Duodenal mucosa (tissue), 2 donors: ENCODE measurements around the gene SCD5.
"Not testable (repeated sequence)": the region's sequence is repeated elsewhere in the genome, so short reads cannot be mapped to it uniquely, and the experiment has no call there.

Experiments used
- H3K27ac ChIP-seq: one replicate; pipeline ENCODE4 v1.7.0; 2013; ENCODE audit warnings: low read depth, low read length
- H3K27me3 ChIP-seq, 2 donors: one replicate each; pipeline ENCODE4 v1.7.0; 2013; ENCODE audit warnings: low read length in 2 of 2, control low read depth in 1 of 2; ENCODE audit not compliant: insufficient read depth in 2 of 2, control insufficient read depth in 1 of 2
- H3K36me3 ChIP-seq, 2 donors: one replicate each; pipeline ENCODE4 v1.7.0; 2013; ENCODE audit warnings: low read length in 2 of 2, control low read depth in 1 of 2; ENCODE audit not compliant: insufficient read depth in 2 of 2, control insufficient read depth in 1 of 2
- H3K4me1 ChIP-seq, 2 donors: one replicate each; pipeline ENCODE4 v1.7.0; 2013; ENCODE audit warnings: low read length in 2 of 2, control low read depth in 1 of 2; ENCODE audit not compliant: insufficient read depth in 2 of 2, control insufficient read depth in 1 of 2
- H3K4me3 ChIP-seq, 2 donors: one replicate each; pipeline ENCODE4 v1.7.0; 2013; ENCODE audit warnings: low read length in 2 of 2, low read depth in 1 of 2
- H3K9ac ChIP-seq, 2 donors: one replicate each; pipeline ENCODE4 v1.7.0; 2013; ENCODE audit warnings: low read length in 2 of 2, low read depth in 1 of 2
- H3K9me3 ChIP-seq, 2 donors: one replicate each; pipeline ENCODE4 v1.7.0; 2013; ENCODE audit warnings: low read length in 2 of 2, control low read depth in 1 of 2; ENCODE audit not compliant: control insufficient read depth in 1 of 2

SCD5 gene

GRCh38 chr4:82816874-82817273 is 18.3 kb upstream of the SCD5 start:
- not testable (repeated sequence) for H3K4me3 ChIP-seq, H3K27ac ChIP-seq, H3K27me3 ChIP-seq, H3K9me3 ChIP-seq, H3K4me1 ChIP-seq, H3K9ac ChIP-seq
- H3K36me3 ChIP-seq, result peaks cover 17 to 40% of the 10 kb centered on the region in 2 donors

GRCh38 chr4:82814034-82814433 is 15.4 kb upstream of the SCD5 start:
- Histone ChIP-seq H3K27me3 (no peaks in the 10 kb centered on the region), H3K4me3 (no peak overlapping the region), H3K4me1 (no peaks in the 10 kb centered on the region), H3K27ac (no peak overlapping the region), H3K36me3 (peaks cover 11 to 14% of the 10 kb centered on the region in 2 donors), H3K9ac (no peak overlapping the region), H3K9me3 (no peaks in the 10 kb centered on the region)

- no peaks in the 10 kb centered on the region for H3K4me1 ChIP-seq
- no peaks in the 10 kb centered on the region for H3K27me3 ChIP-seq
- H3K4me3 ChIP-seq, result no peak overlapping the region
- H3K27ac ChIP-seq, result no peak overlapping the region
- H3K36me3 ChIP-seq, result no peaks in the 10 kb centered on the region
- no peaks in the 10 kb centered on the region for H3K9me3 ChIP-seq
- no peak overlapping the region for H3K9ac ChIP-seq
Observed at GRCh38 chr4:82811838-82812341, 13.3 kb upstream of the SCD5 start.

GRCh38 chr4:82811392-82811791 is 12.8 kb upstream of the SCD5 start:
- Histone ChIP-seq H3K9ac (no peak overlapping the region), H3K27me3 (no peaks in the 10 kb centered on the region), H3K9me3 (no peaks in the 10 kb centered on the region), H3K36me3 (no peaks in the 10 kb centered on the region), H3K4me1 (no peaks in the 10 kb centered on the region), H3K27ac (no peak overlapping the region), H3K4me3 (no peak overlapping the region)

GRCh38 chr4:82810176-82810575 is 11.6 kb upstream of the SCD5 start:
- H3K4me3 ChIP-seq, result no peak overlapping the region
- H3K27ac ChIP-seq, result no peak overlapping the region
- no peaks in the 10 kb centered on the region for H3K9me3 ChIP-seq
- H3K36me3 ChIP-seq, result no peaks in the 10 kb centered on the region
- no peaks in the 10 kb centered on the region for H3K27me3 ChIP-seq
- H3K4me1 ChIP-seq, result no peaks in the 10 kb centered on the region
- no peak overlapping the region for H3K9ac ChIP-seq

- Histone ChIP-seq H3K36me3 (no peaks in the 10 kb centered on the region), H3K27me3 (no peaks in the 10 kb centered on the region), H3K9me3 (no peaks in the 10 kb centered on the region), H3K27ac (no peak overlapping the region), H3K4me3 (no peak overlapping the region), H3K9ac (no peak overlapping the region), H3K4me1 (no peaks in the 10 kb centered on the region)
Observed at GRCh38 chr4:82809619-82810018, 11.0 kb upstream of the SCD5 start.

- no peak overlapping the region for H3K4me3 ChIP-seq
- no peaks in the 10 kb centered on the region for H3K9me3 ChIP-seq
- H3K36me3 ChIP-seq, result no peaks in the 10 kb centered on the region
- H3K9ac ChIP-seq, result no peak overlapping the region
- peaks cover 0 to 6% of the 10 kb centered on the region in 2 donors for H3K27me3 ChIP-seq
- no peak overlapping the region for H3K27ac ChIP-seq
- peaks cover 7 to 8% of the 10 kb centered on the region in 2 donors for H3K4me1 ChIP-seq
Observed at GRCh38 chr4:82803746-82804145, 5.2 kb upstream of the SCD5 start.

GRCh38 chr4:82802911-82803310 is 4.3 kb upstream of the SCD5 start:
- H3K27ac ChIP-seq, result no peak overlapping the region
- peaks cover 0 to 6% of the 10 kb centered on the region in 2 donors for H3K27me3 ChIP-seq
- peaks cover 7 to 8% of the 10 kb centered on the region in 2 donors for H3K4me1 ChIP-seq
- no peak overlapping the region for H3K4me3 ChIP-seq
- no peak overlapping the region for H3K9ac ChIP-seq
- no peaks in the 10 kb centered on the region for H3K9me3 ChIP-seq
- no peaks in the 10 kb centered on the region for H3K36me3 ChIP-seq

- H3K4me3 ChIP-seq, result no peak overlapping the region
- no peaks in the 10 kb centered on the region for H3K9me3 ChIP-seq
- no peak overlapping the region for H3K9ac ChIP-seq
- no peaks in the 10 kb centered on the region for H3K36me3 ChIP-seq
- peaks cover 14 to 15% of the 10 kb centered on the region in 2 donors for H3K4me1 ChIP-seq
- H3K27ac ChIP-seq, result no peak overlapping the region
- peaks cover 0 to 6% of the 10 kb centered on the region in 2 donors for H3K27me3 ChIP-seq
Observed at GRCh38 chr4:82801910-82802521, 3.4 kb upstream of the SCD5 start.

- no peaks in the 10 kb centered on the region for H3K36me3 ChIP-seq
- H3K4me3 ChIP-seq, result peak overlapping the region; percentile 68 to 76
- peaks cover 14 to 15% of the 10 kb centered on the region in 2 donors for H3K4me1 ChIP-seq
- H3K9me3 ChIP-seq, result no peaks in the 10 kb centered on the region
- H3K27ac ChIP-seq, result no peak overlapping the region
- peak overlapping the region; percentile 15 to 32 for H3K9ac ChIP-seq
- H3K27me3 ChIP-seq, result peaks cover 0 to 6% of the 10 kb centered on the region in 2 donors
Observed at GRCh38 chr4:82799006-82799881, 648 bp upstream of the SCD5 start.
